ENCODE measurements around the gene JMJD8. TPM values are rescaled to one million over a fixed set of nuclear protein-coding genes. Genes with fewer than 3 reads are reported as not detected.

Gene JMJD8
- total RNA-seq, 1 donor from 2014 or later = 64.5 TPM

DNA sequence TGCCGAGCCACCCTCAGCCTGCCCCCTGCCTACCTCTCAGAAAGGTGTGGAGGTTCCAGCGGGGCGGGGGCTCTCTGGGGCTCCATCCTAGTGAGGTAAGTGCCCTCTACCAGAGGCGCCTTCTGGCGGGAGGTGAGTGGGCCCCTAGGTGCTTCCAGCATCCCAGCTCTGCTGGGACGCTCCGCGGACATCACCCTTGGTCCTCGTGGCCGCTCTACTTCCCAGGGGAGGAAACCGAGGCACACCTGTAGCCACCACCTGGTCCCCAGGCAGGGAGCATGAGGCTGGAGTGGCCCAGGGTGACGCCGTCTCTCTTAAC is 41.1 kb downstream of the JMJD8 start:
- H3K4me1 Mint-ChIP-seq = no peaks in the 10 kb centered on the region
- DNase-seq (ENCODE audit: low read depth, low spot score) = no peak

DNA sequence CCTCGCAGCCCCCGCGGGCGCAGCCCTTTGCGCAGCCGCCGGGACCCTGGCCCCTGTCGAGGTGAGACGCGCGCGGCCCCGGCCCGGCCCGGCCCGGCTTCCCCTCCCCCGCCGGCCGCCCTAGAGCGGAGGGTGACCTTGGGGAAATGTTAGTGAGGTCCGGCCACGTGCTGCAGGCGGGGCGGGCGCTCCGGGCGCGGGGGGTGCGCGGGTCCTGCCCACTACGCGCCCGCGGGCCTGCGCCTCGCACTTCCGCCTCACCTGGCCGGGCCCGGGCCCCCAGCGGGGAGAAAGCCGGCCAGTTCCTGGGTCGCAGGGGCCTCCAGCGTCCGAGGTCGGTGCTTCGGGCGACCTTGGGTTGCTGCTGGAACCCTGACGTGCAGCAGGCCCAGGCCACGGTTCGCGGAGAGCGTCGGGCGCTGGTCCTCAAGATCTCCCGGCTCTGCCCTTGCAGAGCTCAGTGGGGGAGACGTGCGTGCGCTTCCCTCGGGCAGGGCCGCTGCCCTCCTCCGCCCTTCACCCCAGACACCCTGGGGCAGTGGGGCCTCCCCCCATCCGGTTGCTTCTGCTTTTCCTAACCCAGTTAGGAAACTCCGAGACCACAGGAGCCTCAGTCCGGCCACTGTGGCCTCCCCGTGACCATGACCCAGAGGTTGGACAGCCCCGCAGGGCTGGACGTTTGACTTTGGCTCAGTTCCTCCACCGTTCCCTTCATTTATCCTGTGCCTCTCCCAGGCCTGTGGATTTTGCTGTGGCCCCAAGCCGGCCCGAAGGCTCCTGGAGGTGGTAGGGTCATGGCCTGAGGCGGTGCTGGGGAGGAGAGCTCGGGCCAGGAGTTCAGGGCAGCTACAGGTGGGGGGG is 41.7 kb downstream of the JMJD8 start:
- peak overlapping the region; percentile 56 for H3K4me3 Mint-ChIP-seq
- TF ChIP-seq CTCF (conservative IDR thresholded peaks at IDR 0.05) = no peak
- H3K4me1 Mint-ChIP-seq = no peaks in the 10 kb centered on the region
- H3K36me3 Mint-ChIP-seq (ENCODE audit: low read depth) = no peaks in the 10 kb centered on the region
- peaks cover 2% of the 10 kb centered on the region for H3K27me3 Mint-ChIP-seq (ENCODE audit: low read depth)
- H3K9me3 Mint-ChIP-seq = no peaks in the 10 kb centered on the region
- H3K27ac Mint-ChIP-seq (ENCODE audit: unreplicated experiment) = no peak overlapping the region
- no peak for DNase-seq (ENCODE audit: low read depth, low spot score)

More for the DNA sequence above, 41.1 kb downstream of the JMJD8 start:
- H3K27ac Mint-ChIP-seq (ENCODE audit: unreplicated experiment) = no peak overlapping the region
- H3K36me3 Mint-ChIP-seq (ENCODE audit: low read depth) = no peaks in the 10 kb centered on the region
- H3K9me3 Mint-ChIP-seq = no peaks in the 10 kb centered on the region
- TF ChIP-seq CTCF (conservative IDR thresholded peaks at IDR 0.05) = no peak
- peak overlapping the region; percentile 68 for H3K4me3 Mint-ChIP-seq
- H3K27me3 Mint-ChIP-seq (ENCODE audit: low read depth) = peaks cover 2% of the 10 kb centered on the region

DNA sequence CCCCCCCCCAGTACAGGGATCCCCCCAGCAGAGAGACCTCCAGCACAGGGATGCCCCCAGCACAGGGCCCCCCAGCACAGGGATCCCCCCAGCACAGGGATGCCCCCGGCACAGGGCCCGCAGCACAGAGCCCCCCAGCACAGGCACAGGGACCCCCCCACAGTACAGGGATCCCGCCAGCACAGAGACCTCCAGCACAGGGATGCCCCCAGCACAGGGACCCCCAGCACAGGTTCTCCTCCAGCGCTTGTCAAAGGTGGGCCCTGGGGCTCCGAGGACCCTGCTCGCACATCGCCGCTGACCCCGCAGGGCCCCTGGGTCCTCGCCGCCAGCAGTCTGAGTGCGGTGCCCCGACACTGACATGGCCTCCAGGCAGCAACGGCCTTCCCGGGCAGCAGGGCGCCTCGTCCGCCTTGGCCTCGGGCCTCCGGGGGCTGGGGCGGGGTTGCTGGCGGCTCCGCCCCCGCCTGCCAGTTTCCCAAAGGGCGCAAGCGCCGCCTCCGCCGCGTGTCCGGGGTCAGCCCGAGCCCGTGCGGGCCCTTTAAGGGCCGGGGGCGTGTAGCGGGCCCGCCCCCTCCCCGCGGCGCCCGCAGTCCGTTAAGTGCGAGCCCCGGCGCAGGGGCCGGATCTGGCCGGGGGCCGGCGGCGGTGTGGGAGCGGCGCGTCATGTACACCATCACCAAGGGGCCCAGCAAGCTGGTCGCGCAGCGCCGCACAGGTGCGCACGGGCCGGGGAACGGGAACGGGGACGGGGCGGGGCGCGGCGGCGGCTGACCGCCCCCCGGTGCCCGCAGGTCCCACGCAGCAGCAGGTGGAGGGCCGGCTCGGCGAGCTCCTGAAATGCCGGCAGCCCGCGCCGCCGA is 42.6 kb downstream of the JMJD8 start, which contains the start of gene MCRIP2:
Gene MCRIP2, plus strand, starts transcription at position 503 of the 863 bp plus-strand sequence. Its CDS starts 164 bp downstream, at position 667.
- TF ChIP-seq CTCF (conservative IDR thresholded peaks at IDR 0.05) = no peak
- Mint-ChIP-seq H3K27ac (ENCODE audit: unreplicated experiment) (no peak within 1 kb of the TSS), H3K4me1 (peaks cover 2% of the 10 kb centered on the region), H3K9me3 (no peaks in the 10 kb centered on the region), H3K27me3 (ENCODE audit: low read depth) (peaks cover 5% of the 10 kb centered on the region), H3K4me3 (peak within 1 kb of the TSS; percentile 59), H3K36me3 (ENCODE audit: low read depth) (peaks cover 2% of the 10 kb centered on the region)
- peak; percentile 78 for DNase-seq (ENCODE audit: low read depth, low spot score)

DNA sequence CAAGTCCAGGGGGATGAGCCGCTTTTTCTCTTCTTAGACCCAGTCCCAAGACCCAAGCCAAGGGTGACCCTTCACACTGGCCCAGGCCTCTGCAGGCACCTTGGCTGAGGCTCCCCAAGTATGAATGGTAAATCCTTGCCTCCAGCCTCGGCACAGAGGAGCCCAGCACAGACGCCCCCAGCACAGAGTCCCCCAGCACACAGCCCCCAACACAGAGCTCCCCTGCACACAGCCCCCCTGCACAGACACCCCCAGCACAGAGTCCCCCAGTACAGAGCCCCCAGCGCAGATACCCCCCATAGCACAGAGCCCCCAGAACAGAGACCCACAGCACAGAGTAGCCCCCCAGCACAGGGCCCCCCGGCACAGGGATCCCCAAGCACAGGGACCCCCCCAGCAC is 43.5 kb downstream of the JMJD8 start:
- Mint-ChIP-seq H3K27ac (ENCODE audit: unreplicated experiment) (no peak overlapping the region), H3K36me3 (ENCODE audit: low read depth) (peaks cover 4% of the 10 kb centered on the region), H3K4me1 (peaks cover 5% of the 10 kb centered on the region), H3K27me3 (ENCODE audit: low read depth) (peaks cover 9% of the 10 kb centered on the region), H3K9me3 (no peaks in the 10 kb centered on the region), H3K4me3 (peak overlapping the region; percentile 59)
- no peak for DNase-seq (ENCODE audit: low read depth, low spot score)
- TF ChIP-seq CTCF (conservative IDR thresholded peaks at IDR 0.05) = no peak

GRCh38 chr16:638836-639235 is 45.3 kb downstream of the JMJD8 start:
- H3K9me3 Mint-ChIP-seq = no peaks in the 10 kb centered on the region
- peaks cover 5% of the 10 kb centered on the region for H3K4me1 Mint-ChIP-seq
- H3K27me3 Mint-ChIP-seq (ENCODE audit: low read depth) = peaks cover 9% of the 10 kb centered on the region
- peaks cover 4% of the 10 kb centered on the region for H3K36me3 Mint-ChIP-seq (ENCODE audit: low read depth)
- H3K4me3 Mint-ChIP-seq = peak overlapping the region; percentile 72
- no peak for DNase-seq (ENCODE audit: low read depth, low spot score)
- TF ChIP-seq CTCF (conservative IDR thresholded peaks at IDR 0.05) = no peak
- H3K27ac Mint-ChIP-seq (ENCODE audit: unreplicated experiment) = no peak overlapping the region

Measured in neural crest cell (in vitro differentiated cells).